Measurements from ENCODE around the gene NAA10.

The NAA10 gene

DNA sequence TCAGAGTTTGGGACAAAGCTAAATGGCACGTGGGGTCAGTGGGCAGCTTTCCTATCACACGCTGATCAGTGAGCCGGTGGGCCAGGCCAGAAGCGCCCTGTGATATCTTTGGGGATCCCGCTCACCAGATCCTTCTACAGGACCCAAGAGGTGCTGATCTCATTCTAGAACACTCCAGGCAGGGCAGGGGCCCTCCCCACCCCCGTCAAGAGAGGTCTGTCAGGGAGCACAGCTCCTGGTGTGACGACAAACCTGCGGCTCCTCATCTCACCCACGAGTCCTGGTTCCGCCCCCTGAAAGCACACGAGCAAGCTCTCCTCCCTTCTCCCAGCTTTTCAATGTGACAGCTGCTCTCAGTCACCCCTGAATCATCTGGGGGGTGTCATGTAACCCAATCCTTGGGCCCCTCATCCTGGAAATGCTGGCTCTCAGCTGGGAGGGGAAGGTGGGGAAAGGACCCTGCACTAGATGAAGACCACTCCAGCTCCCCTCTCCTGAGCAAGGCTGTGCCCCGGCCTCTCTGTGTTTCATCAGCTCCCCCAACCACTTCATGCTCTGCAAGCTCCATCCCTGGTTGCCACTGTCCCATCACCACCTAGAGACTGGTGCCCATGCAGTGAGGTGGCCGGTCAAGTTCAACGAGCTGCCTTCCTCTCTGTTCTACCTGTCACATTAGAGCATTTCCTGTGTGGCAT lies 32.2 kb upstream of the NAA10 start:
- no peak for DNase-seq (ENCODE audit: low spot score)

DNA sequence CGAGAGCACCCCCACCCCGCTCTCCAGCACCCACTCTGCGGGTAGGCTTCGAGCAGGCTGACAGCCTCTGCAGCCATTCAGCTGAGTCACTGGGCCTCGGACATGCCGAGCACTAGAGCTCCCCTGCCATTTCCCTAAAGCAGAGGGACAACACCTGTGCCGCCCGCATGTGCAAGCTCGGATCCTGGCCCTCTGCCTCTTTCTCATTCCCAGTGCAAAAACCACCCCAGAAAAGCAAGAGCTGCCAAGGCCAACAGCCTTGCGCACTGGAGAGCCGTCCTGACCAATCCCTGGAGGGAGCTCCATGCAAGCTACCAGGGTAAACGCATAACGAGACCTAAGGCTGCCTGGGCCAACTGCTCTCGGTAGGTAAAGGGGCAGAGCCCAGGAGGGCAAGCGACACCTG lies 31.4 kb upstream of the NAA10 start:
- DNase-seq (ENCODE audit: low spot score), result no peak

DNA sequence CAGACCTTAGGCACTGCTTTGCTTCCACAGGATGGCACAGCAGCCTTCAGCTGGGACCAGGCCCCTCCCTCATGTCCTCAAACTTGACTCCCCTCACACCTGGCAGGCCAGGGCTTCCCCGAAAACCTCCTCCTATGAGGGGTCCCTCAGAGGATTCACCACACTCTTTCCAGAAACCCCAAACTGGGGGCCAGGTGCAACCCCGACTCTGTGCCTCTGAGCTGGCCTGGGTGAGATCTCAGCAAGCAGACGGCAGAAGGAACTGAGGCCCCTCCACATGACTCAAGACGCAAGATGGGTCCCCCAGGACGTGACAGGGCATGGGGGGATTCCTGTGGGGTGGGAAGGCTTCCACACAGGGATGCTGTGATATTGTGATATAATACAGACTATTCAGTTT lies 30.6 kb upstream of the NAA10 start:
- DNase-seq (ENCODE audit: low spot score), result no peak

DNA sequence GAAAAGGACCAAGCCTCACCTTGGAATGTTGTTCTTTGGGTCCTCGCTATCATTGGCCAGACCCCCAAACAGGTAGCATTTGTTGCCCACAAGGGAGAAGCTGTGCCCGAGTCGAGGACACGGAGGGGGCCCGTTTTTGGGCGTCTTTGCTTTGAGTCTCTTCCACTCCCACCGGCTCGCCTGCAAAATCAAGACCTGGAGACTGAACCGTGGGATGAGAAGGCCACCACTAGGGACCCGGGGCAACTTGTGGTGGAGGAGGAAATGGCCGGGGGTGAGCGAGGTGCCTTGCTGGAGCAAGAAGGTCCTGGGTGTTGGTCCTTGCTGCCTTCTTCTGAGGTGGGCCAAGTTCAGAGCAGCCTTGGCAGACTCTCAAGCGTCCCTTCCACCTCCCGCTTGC lies 29.3 kb upstream of the NAA10 start:
- no peak for DNase-seq (ENCODE audit: low spot score)

DNA sequence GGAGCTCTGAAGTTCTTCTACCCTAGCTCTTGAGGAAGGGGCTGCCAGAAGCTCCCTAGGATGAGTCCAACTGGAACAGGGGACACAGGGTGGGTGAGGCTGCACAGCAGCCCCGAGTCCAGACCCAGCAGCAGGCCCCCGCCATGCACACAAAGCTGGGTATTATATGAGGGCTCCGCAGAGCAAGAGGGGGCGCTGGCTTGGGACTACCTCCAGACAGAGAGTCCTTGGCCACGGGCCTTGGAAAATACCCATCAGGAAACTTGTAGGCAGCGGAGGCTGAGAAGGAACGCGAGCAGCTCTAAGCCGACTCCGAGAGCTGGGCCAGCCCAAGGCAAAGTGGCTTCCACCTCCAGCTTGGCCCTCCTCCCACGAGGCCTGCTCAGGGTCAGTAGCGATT lies 28.7 kb upstream of the NAA10 start:
- no peak for DNase-seq (ENCODE audit: low spot score)

DNA sequence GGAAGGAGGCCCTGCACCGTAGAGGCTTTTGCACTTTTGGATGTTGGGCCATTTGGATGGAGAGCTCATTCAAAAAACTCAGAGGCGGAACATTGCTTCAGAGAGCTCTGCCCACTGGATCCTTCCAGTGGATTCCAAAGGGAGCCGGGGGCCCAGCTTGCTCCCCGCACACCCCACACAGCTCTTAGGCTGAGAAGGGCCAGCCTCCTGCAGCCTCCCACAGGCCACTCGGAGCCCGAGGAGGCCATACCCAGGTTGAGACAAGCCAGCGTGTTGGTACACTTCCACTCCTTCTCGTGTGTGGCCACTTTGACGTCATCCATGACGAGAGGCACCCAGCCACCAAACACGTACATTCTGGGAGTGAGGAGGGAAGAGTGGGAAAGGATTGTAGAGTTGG lies 26.5 kb upstream of the NAA10 start:
- no peak for DNase-seq (ENCODE audit: low spot score)

DNA sequence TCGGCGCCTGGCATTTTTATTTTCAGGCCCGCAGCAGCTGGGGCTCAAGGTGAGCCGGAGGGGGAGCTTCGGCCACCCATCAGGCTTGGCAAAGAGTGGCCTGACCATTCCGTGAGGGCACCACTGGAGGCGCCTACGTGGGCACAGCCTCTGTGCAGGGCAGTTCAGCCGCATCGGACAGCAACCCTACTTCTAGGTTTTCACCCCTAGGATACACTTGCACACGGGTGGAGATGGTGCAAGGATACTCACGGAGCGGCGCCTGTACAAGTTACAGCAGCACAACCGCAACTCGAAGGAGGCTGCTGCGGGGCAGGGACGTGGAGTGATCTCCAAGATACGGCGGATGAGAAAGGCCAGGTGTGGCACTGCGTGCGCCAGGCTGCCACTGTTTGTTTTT lies 25.9 kb upstream of the NAA10 start:
- no peak for DNase-seq (ENCODE audit: low spot score)

DNA sequence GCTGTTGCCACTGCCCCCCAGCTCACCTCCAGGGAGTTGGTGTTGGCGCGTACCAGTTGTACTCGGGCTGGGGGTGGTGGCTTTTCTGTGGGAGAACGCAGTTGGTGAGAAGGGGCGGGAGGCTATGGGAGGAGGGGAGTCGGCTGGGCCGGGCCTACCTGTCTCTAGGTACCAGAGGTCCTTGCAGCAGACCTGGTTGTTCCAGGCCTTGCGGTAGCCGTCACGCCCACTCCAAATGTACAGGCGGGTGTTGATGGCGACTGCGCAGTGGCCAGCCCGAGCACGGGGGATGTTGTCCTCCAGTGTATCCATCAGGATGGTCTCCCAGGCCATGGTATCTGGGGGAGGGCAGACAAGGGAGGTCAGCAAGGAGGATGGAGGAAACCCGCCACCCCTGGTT lies 25.2 kb upstream of the NAA10 start:
- no peak for DNase-seq (ENCODE audit: low spot score)

DNA sequence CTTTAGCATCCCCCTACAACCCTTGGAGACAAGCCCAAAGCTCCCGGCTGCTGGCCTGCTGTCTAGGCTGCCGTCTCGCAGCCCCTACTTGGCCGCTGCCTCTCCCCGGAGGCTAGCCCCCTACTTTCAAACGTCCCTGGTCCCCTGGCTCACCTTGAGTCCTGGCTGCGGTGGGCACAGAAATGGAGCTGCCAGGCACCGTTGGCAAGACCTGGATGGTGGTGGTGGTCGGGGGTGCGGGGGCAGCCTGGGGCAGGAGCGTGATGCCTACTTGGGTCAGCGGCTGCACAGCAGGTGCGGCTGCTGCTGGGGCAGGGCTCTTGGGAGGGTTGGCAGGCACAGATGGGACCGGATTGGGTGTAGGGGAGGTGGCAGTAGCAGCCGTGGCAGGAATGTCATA lies 24.8 kb upstream of the NAA10 start:
- DNase-seq (ENCODE audit: low spot score), result no peak

DNA sequence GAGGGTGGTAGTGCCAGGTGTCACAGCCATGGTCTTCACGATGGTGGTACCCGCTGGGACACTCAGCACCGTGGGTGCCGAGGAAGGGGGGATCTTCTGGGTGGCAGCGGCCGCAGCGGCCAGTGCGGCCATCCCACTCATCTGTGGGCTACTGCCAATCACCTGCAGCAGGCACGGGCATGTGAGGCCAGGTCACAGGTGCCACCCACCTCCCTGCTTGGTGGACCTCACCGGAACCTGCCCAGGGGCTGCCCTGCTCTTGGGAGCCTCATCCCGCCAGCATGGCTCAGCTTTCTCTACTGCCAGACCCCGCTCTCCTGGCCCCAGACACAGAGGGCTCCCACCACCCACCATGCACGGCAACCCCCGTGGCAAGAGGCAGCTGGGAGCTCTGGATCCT lies 23.8 kb upstream of the NAA10 start:
- no peak for DNase-seq (ENCODE audit: low spot score)

DNA sequence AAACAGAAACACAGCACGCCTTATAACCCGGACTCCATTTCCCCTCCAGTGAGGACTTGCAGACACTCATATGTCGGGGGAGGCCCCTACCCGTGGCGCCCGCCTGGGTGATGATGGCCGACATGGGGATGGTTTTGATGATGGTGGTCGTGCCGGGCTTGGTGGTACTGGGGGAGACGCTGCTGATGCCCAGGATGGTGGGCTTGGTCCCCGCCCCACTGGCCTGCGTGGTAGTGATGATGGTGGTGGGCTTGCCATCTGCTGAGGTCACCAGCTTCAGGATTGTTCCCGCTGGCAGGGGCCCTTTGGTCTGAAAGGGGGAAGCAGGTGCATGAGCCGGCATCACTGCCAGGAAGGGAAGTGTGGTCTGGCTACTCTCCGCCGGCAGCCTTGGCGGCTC lies 22.4 kb upstream of the NAA10 start:
- no peak for DNase-seq (ENCODE audit: low spot score)

DNA sequence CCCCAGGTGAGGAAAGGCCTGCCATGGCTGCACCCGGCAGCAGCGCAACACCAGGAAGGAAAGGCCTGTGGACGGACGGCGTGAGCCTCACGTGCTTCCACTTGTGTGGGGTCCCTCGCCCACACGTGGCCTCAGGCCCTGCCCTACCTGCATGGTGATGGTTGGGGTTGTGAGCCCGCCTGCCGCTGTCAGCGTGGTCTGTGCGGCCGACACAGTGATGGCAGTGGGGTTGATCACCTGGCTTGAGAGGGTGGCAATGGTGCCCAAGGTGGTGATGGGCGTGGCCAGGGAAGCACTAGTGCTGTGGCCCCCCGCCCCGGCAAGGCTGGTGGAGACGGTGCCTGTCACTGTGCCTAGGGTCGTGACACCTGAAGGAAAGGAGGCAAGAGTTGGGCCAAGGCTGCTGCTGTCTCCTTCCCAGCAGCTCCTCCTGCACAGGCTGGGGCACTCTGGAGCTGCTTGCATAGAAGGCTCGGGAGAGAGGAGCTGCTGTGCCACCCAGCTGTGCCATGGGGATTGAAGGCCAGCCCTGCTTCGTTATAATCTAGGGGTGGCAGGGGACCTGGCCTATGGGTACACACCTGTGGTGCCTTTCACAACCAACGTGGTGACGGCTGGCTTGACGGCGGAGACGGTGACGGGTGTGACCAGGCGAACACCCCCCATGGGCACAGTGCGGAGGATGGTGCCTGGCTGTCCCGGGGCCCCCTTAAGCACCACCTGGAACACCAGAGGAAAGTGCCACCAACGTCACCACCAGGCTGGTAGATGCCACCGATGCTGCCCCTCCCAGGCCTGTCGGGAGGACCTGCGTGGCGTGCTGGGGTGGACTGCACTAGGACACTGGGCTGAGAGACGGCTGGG lies 21.4 kb upstream of the NAA10 start:
- DNase-seq (ENCODE audit: low spot score), result no peak

DNA sequence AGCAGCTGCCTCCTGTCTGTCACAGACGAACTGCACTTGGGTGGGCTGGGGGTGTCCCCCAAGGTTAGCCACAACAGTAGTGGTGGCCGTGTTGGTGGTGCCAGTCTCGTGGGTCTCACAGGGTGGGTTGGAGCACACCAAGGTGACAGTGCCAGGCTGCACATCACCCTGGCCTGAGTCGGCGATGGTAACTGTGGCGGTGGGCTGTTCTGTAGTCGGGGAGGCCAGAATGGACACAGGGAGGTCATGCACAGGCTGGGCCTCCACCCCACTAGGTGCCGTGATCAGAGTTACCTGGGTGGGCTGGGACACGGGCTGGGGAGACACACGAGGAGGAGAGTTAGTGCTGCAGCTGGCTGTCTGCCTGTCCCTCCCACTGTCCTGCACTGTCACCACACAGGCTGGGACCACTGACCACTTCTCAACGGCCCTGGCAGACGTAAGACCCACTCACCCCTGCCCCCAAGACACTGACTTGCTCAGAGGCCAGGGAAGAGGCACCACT lies 20.4 kb upstream of the NAA10 start:
- no peak for DNase-seq (ENCODE audit: low spot score)

DNA sequence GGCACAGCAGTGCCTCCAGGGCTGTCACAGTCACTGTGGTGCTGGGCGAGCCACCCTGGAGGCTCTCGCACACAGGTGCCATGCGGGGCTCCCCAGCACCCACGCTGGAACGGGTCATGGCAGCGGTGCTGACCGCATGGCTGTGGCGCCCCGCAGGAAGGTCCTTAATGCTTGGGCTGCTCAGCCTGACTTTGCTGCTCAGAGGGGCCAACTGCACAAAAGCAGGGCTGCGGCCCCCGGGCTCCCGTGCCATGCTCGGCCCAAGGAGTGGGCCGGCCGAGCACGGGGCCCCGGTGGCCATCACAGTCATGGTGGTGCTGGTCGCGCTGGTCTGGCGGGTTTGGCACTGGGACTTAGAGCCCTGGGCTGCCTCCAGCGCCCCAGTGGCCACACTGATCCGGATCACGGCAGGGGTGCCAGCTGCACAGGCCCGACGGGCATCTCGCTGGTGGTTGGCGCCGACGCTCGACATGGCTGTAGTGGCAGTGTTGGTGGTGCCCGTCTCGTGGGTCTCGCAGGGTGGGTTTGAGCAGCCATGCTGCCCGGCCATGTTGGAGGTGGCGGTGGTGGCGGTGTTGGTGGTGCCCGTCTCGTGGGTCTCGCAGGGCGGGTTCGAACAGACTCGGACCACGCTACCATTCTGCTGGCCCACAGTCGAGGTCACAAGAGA lies 19.9 kb upstream of the NAA10 start:
- DNase-seq (ENCODE audit: low spot score), result no peak

DNA sequence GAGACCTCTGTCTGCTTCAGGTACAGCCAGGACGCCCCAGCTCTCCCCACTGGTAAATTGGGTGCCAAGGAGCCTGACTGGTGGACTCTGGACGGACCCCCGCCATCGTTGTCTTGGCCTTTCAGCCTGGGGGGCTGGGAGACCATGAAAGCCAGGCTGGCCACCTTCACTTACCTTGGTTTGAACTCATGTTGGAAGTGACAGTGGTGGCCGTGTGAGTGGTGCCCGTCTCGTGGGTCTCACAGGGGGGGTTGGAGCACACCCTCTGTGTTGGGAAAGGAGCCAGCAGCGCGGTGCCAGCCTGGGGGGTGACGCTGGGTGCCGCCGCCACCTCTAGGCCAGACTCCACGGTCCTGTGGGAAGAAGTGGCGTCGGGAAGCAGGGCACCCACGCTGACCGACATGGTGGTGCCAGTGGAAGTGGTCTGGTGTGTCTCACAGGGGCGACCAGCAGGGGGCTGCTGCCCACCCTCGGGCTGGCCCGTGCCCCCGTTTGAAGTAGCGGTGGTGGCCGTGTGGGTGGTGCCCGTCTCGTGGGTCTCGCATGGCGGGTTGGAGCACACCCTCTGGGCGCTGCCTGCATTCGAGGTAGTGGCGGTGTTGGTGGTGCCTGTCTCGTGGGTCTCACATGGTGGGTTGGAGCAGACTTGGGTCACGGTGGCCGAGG lies 19.2 kb upstream of the NAA10 start:
- no peak for DNase-seq (ENCODE audit: low spot score)

DNA sequence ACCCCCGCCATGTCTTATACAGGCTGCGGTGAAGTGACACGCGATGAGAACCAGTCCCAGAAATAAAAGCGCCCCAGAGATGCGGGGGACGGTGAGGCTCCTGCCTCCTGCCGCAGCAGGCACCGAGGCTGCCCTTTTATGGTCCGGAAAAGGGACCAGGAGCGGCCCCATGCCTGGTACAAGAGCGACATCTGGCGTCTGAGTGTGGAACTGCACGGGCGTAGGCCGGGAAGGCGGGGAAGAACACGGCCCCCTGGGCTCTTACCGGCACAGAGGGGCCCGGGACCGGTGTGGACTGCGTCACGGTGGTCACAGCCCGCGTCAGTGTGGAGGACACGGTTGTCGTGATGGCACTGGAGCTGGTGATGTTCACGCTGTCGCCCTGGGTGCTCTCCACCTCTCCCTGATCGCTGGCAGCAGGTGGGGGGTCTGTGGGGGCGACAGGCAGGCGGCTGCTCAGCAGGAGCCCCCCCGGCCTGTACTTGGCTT lies 18.5 kb upstream of the NAA10 start:
- peak; percentile 79 for DNase-seq (ENCODE audit: low spot score)

DNA sequence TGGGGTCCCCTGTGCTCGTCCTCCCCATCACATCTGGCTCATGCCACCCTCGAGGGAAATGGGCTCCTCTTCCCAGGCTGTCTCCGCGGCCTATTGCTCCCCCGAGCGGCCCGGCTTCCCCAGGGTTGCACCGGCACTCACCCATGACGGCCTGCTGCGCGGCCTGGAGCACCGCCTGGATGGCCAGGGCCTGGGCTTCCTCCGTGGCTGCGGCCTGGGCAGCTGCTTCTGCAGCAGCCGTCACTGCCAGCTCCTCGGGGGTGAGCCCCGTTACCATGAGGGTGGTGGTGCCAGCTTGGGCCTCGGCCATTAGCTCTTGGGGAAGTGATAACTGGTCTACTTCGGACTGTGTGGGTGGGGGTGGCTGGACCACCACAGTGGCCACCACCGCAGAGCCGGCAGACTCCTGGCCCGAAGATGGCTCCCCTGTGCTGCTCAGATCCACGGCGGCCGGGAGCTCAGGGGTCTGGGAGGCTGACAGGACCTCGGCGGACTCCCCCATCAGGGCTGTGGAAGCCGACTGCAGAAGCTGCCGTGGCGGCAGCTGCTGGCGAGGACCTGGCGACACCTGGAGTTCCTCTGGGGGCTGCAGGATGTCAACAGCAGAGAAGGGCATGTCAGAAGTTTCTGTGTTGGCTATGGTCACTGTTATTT lies 17.7 kb upstream of the NAA10 start:
- no peak for DNase-seq (ENCODE audit: low spot score)

DNA sequence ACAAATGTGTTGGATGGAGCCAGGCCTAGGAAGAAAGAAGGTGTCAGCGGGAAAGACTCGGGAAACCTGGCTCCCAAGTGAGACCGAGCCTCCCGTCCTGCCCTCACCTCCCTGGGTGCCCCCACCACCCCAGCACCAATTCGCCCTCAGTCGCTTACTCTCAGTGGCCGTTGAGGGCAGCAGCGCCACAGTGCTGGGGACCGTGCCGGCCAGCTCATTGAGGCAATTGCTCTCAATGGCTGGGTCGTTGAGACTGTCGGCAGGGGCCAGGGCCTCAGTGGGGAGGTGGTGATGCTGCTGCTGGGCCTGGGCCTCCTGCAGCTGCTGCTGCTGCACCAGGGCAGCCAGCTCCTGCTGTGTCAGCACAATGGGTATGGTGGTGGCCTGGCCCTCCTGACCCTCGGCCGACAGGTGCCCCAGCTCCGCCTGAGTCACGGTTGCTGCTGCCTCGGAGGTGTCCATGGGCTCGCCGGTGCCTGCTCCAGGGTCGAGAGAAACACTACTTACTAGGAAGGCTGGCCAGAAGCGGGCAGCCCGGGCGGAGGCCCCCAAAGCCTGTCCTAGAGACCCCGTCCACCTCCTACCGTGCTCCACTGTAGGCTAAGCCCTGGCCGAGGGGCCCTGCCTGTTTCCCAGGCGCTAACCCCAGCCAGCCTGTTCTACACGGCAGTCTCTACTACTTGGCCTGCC lies 17.0 kb upstream of the NAA10 start:
- no peak for DNase-seq (ENCODE audit: low spot score)

DNA sequence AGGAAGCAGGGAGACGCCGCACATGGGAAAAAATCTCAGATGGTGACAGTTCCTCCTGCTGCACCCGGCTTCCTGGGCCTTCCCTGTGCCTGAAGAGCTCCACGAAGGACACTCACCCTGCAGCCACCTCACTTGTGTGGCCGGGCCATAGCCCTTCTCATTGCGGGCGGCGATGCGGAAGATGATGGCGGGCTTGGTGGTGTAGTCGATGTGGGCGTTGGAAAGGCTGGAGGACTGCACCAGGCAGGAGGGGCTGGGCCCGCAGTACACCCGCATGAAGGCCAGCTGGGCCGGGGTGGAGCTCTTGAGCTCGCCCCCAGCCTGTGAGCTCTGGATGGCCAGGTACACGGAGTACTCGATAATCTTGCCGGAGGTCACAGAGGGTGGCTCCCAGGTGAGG lies 15.3 kb upstream of the NAA10 start:
- no peak for DNase-seq (ENCODE audit: low spot score)

DNA sequence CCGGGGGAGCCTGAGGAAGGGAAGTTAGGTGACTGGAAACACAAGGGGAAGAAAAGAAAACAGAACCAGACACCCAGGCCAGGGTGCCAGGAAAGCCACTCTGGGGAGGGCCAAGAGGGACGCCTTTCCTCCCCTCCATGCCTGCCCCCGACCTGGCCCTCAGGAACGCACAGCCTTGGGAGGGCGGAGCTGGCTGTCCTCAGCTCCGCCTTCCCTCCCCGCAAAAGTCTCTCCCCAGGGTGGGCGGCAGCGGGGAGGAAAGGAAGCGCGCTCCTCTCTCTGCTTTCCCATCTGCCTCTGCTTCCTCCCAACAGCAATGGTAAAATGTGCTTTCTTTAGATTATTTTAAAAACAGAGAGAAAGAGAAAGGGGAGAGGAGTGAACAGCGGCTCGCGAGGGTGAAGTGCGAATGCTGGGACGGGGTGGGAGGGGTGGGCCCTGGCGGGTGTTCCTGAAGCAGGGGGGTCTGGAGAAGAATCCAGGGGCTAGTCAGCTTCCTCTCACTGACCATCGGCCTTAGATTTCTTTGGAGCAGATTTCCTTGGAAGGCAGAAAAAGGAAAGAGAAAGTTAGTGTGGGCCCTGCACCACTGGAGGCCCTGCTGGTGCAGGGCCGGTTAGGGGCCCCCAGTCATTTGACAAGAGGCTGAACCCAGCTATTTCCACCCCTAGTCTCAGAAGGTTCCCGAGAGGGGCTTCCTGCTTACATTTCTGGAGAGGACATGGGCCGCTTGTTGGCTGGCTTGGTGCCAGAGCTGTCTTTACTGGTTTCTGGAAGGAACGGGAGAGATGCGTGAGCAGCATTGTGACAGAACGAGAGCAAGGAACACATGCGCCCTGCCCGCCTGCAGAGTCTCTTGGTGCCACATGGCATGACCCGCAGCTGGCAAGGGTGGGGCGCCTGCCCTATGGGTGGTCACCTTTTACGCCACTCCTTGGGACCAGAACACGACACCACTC lies 14.3 kb upstream of the NAA10 start:
- no peak for DNase-seq (ENCODE audit: low spot score)
